ENCODE measurements around the gene TENM4. TPM values are rescaled to one million over a fixed set of nuclear protein-coding genes. Genes with fewer than 3 reads are reported as not detected.

Gene TENM4
- total and polyA plus RNA-seq, 2 of the 8 experiments (the other 6 are each of a cell fraction or from before 2014, with no cell fraction given): 3.5 to 7.2 TPM

DNA sequence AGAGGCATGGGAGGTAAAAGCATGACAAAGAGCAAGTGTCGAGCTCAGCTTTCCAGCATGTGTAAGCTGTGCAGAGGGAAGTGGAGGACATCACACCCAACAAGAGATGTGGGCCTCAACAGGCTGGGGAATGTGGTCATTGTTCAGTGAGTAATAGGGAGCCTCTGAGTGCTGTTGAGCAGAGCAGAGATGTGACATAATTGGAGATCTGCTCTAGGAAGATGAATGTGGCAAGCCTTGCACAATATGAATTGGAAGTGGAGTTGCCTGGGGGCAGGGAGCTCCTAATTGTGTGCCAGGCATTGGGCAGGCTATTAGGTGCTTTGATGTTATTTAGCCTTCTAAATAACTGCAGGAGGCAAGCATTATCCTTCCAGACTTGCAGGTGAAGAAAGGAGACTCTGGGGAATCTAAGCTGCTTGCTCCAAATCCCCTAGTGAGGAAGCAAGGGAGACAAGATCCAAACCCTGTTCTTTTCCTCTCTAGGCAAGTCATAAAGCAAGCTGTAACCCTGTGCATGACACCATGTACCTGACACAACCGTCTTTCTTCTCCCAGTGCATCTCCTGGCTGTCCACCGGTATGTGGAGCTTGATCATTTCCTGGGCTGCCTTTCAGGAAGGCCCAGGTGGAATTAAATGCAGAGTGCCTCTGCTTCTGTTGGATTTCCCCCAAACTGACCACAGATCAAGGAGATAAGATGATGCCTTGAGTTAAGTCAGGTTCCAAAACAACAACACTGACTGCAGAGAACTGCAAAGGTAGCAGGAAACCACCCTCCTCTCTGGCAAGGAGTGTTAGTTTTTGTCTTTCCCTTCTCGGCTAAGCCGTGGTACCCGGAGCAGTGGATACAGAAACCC lies 221.4 kb downstream of the TENM4 start:
- H3K14ac ChIP-seq (ENCODE audit: insufficient read length): peak overlapping the region; percentile 37
- H4K8ac ChIP-seq (ENCODE audit: extremely low read depth, insufficient read depth, low read length): no peak overlapping the region
- H2BK20ac ChIP-seq (ENCODE audit: low read length): no peak overlapping the region
- no peaks in the 10 kb centered on the region for H3K23me2 ChIP-seq (ENCODE audit: low read depth, low read length)
- H3K4ac ChIP-seq (replicated peaks; ENCODE audit: insufficient read length, low read depth, low read length): no peak overlapping the region
- no peaks in the 10 kb centered on the region for H3K27me3 ChIP-seq (replicated peaks in 1 of 4; ENCODE audit: control insufficient read depth in 3 of 4, extremely low read depth in 1 of 4, insufficient read depth in 3 of 4, low read length in 3 of 4)
- H3K18ac ChIP-seq (ENCODE audit: extremely low read depth, low read length): no peak overlapping the region
- H4K20me1 ChIP-seq (replicated peaks in 1 of 2; ENCODE audit: control insufficient read depth in 1 of 2, insufficient read depth in 2 of 2, low read length in 2 of 2): no peaks in the 10 kb centered on the region
- H2AK5ac ChIP-seq (ENCODE audit: low read depth, low read length): no peak overlapping the region
- no peak overlapping the region for H2BK15ac ChIP-seq (ENCODE audit: low read length)
- no peak overlapping the region for H4K91ac ChIP-seq (replicated peaks; ENCODE audit: insufficient read length, low read length)
- no peak overlapping the region for H2BK5ac ChIP-seq (ENCODE audit: low read depth, low read length)
- H3K4me3 ChIP-seq (ENCODE audit: extremely low read depth in 1 of 4, insufficient read depth in 2 of 4, low read depth in 3 of 4, low read length in 4 of 4): no peak overlapping the region
- ChIA-PET CTCF (ENCODE audit: partially characterized antibody) (interaction anchor here (1.2 to 1.7 kb wide), 2 partner anchors 13 to 574 kb away, joined by 3 to 4 read pairs; no protein-coding TSS in a partner anchor), POLR2A (ENCODE audit: partially characterized antibody) (no interaction called here)
- H3K4me1 ChIP-seq (replicated peaks in 1 of 4; ENCODE audit: control insufficient read depth in 3 of 4, insufficient read depth in 4 of 4, low read length in 3 of 4): no peaks in the 10 kb centered on the region
- no peak for FAIRE-seq
- H3K36me3 ChIP-seq (ENCODE audit: control insufficient read depth in 2 of 4, insufficient read depth in 4 of 4, low read length in 3 of 4): no peaks in the 10 kb centered on the region
- H3K23ac ChIP-seq (ENCODE audit: insufficient read length): no peak overlapping the region
- no peak overlapping the region for H2BK120ac ChIP-seq (replicated peaks; ENCODE audit: low read depth, low read length)
- H4K5ac ChIP-seq (ENCODE audit: insufficient read length, low read depth, low read length): no peak overlapping the region
- H2BK12ac ChIP-seq (ENCODE audit: low read depth, low read length): no peak overlapping the region
- no peaks in the 10 kb centered on the region for H3K79me2 ChIP-seq (ENCODE audit: control insufficient read depth in 1 of 2, insufficient read depth in 2 of 2, low read length in 2 of 2)
- H3K27ac ChIP-seq (ENCODE audit: low read depth, low read length): no peak overlapping the region
- no peaks in the 10 kb centered on the region for H3K9me3 ChIP-seq (ENCODE audit: insufficient read depth in 2 of 2, low read depth in 1 of 2, low read length in 1 of 2)
- no peak for DNase-seq (ENCODE audit: low read depth in 1 of 2, low spot score in 2 of 2)
- H2AFZ ChIP-seq (ENCODE audit: low read length): no peak overlapping the region
- 94% methylated on average over 6 of the region's 6 CpGs; no CpG with 5 or more reads in 1 of the 2 experiments for whole genome bisulfite sequencing, 2 experiments (ENCODE audit: extremely low coverage in 1 of 2, insufficient coverage in 1 of 2, insufficient read length in 1 of 2, insufficient replicate concordance in 2 of 2, low coverage in 1 of 2, low lambda C conversion rate in 2 of 2, missing lambda C conversion rate in 1 of 2)
- H3K79me1 ChIP-seq (ENCODE audit: low read depth, low read length): no peaks in the 10 kb centered on the region
- no peak overlapping the region for H3K9ac ChIP-seq (replicated peaks in 1 of 4; ENCODE audit: extremely low read depth in 1 of 4, low read depth in 3 of 4, low read length in 3 of 4)
- H3K4me2 ChIP-seq (ENCODE audit: insufficient read depth in 1 of 2, low read depth in 2 of 2, low read length in 2 of 2): no peak overlapping the region
- H3K56ac ChIP-seq (replicated peaks; ENCODE audit: insufficient read length, low read depth, low read length): no peak overlapping the region
- TF ChIP-seq TAF1 (IDR thresholded peaks at IDR 0.05; ENCODE audit: low read depth, low read length) (no peak), SP2 (IDR thresholded peaks at IDR 0.05; ENCODE audit: low read length) (no peak), CHD1 (IDR thresholded peaks at IDR 0.05; ENCODE audit: low read depth, low read length) (no peak)
